ENCODE measurements around the gene LY6G6C.

DNA sequence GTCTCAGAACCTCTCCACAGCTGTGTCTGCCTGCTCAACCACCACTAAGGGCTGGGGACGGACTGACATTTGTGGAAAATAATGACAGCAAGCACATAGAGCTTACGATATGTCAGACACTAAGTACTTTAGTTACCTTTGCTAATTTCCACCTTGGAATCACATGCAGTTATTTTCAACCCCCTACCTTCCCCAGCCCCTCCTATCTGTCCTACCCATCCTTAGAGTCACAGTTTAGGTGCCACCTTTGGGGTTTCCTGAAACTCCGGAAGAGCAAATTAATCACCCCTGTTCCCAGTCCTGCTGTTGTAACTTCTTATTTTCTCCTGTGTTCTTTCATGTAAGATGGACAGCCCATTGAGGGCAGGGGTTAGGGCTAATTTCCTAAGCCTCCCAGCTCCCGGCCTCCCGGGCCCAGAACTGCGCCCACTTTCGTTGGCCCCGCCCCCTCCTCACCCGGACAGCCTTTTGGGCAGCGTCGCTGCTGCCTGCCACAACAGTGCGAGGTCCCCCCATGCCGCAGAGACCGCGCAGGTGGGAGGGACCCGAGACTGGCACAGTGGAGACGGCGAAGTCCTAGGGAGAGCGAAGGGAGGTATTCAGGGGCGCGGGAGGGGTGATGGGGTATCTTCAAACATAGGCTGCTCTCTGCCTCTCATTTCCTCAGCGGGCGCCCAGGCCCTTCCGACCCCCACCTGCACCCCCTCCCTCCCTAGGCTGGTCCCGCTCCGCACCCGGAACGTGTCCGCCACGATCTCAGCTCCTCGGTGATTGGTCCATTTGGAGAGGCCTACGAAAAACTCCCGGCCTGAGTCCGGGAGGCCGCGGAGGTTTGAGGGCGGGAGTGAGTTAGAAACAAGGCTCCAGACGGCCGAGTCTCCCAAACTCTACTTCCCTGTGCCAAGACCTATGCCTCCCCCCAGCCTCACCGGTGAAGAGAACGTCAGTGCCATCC is 6.4 kb upstream of the LY6G6C start:
- TF ChIP-seq, protein P1, sequence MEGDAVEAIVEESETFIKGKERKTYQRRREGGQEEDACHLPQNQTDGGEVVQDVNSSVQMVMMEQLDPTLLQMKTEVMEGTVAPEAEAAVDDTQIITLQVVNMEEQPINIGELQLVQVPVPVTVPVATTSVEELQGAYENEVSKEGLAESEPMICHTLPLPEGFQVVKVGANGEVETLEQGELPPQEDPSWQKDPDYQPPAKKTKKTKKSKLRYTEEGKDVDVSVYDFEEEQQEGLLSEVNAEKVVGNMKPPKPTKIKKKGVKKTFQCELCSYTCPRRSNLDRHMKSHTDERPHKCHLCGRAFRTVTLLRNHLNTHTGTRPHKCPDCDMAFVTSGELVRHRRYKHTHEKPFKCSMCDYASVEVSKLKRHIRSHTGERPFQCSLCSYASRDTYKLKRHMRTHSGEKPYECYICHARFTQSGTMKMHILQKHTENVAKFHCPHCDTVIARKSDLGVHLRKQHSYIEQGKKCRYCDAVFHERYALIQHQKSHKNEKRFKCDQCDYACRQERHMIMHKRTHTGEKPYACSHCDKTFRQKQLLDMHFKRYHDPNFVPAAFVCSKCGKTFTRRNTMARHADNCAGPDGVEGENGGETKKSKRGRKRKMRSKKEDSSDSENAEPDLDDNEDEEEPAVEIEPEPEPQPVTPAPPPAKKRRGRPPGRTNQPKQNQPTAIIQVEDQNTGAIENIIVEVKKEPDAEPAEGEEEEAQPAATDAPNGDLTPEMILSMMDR (IDR thresholded peaks at IDR 0.05), result no peak
- no peak for TF ChIP-seq POLR2A (IDR thresholded peaks at IDR 0.05)
